ENCODE data around the gene PTPRJ. TPM values are rescaled to one million over a fixed set of nuclear protein-coding genes. Genes with fewer than 3 reads are reported as not detected.

The PTPRJ gene
- total RNA-seq, 1 donor from 2014 or later, result 24.3 TPM

GRCh38 chr11:48031602-48032001, 51.2 kb downstream of the PTPRJ start:
- Mint-ChIP-seq H3K27ac (ENCODE audit: unreplicated experiment) (no peak overlapping the region), H3K4me1 (peaks cover 61% of the 10 kb centered on the region), H3K27me3 (ENCODE audit: low read depth) (no peaks in the 10 kb centered on the region), H3K9me3 (no peaks in the 10 kb centered on the region), H3K36me3 (ENCODE audit: low read depth) (peaks cover 3% of the 10 kb centered on the region), H3K4me3 (no peak overlapping the region)
- no peak for DNase-seq (ENCODE audit: low read depth, low spot score)
- no peak for TF ChIP-seq CTCF (conservative IDR thresholded peaks at IDR 0.05)

GRCh38 chr11:48032721-48033120, 52.4 kb downstream of the PTPRJ start:
- H3K9me3 Mint-ChIP-seq, result no peaks in the 10 kb centered on the region
- H3K4me3 Mint-ChIP-seq, result no peak overlapping the region
- peaks cover 65% of the 10 kb centered on the region for H3K4me1 Mint-ChIP-seq
- H3K27me3 Mint-ChIP-seq (ENCODE audit: low read depth), result no peaks in the 10 kb centered on the region
- no peak overlapping the region for H3K27ac Mint-ChIP-seq (ENCODE audit: unreplicated experiment)
- peaks cover 3% of the 10 kb centered on the region for H3K36me3 Mint-ChIP-seq (ENCODE audit: low read depth)
- no peak for DNase-seq (ENCODE audit: low read depth, low spot score)
- no peak for TF ChIP-seq CTCF (conservative IDR thresholded peaks at IDR 0.05)

GRCh38 chr11:48033918-48034341, 53.6 kb downstream of the PTPRJ start:
- H3K4me1 Mint-ChIP-seq, result peaks cover 63% of the 10 kb centered on the region
- DNase-seq (ENCODE audit: low read depth, low spot score), result no peak
- no peak overlapping the region for H3K27ac Mint-ChIP-seq (ENCODE audit: unreplicated experiment)
- H3K4me3 Mint-ChIP-seq, result no peak overlapping the region
- H3K9me3 Mint-ChIP-seq, result no peaks in the 10 kb centered on the region
- H3K36me3 Mint-ChIP-seq (ENCODE audit: low read depth), result peaks cover 3% of the 10 kb centered on the region
- no peaks in the 10 kb centered on the region for H3K27me3 Mint-ChIP-seq (ENCODE audit: low read depth)
- TF ChIP-seq CTCF (conservative IDR thresholded peaks at IDR 0.05), result no peak

GRCh38 chr11:48034926-48035871, 54.8 kb downstream of the PTPRJ start:
- H3K36me3 Mint-ChIP-seq (ENCODE audit: low read depth), result peaks cover 3% of the 10 kb centered on the region
- TF ChIP-seq CTCF (conservative IDR thresholded peaks at IDR 0.05), result no peak
- no peaks in the 10 kb centered on the region for H3K9me3 Mint-ChIP-seq
- peaks cover 57% of the 10 kb centered on the region for H3K4me1 Mint-ChIP-seq
- H3K27me3 Mint-ChIP-seq (ENCODE audit: low read depth), result no peaks in the 10 kb centered on the region
- H3K27ac Mint-ChIP-seq (ENCODE audit: unreplicated experiment), result peak overlapping the region; percentile 73
- no peak for DNase-seq (ENCODE audit: low read depth, low spot score)
- H3K4me3 Mint-ChIP-seq, result peak overlapping the region; percentile 65

- H3K9me3 Mint-ChIP-seq, result no peaks in the 10 kb centered on the region
- no peak for TF ChIP-seq CTCF (conservative IDR thresholded peaks at IDR 0.05)
- peaks cover 58% of the 10 kb centered on the region for H3K4me1 Mint-ChIP-seq
- H3K36me3 Mint-ChIP-seq (ENCODE audit: low read depth), result peaks cover 3% of the 10 kb centered on the region
- H3K27me3 Mint-ChIP-seq (ENCODE audit: low read depth), result no peaks in the 10 kb centered on the region
- H3K4me3 Mint-ChIP-seq, result peak overlapping the region; percentile 65
- no peak for DNase-seq (ENCODE audit: low read depth, low spot score)
- H3K27ac Mint-ChIP-seq (ENCODE audit: unreplicated experiment), result peak overlapping the region; percentile 85
Observed at GRCh38 chr11:48036011-48036410, 55.7 kb downstream of the PTPRJ start.
